Stimulated activated CD8-positive, alpha-beta memory T cell treated with anti-CD3 and anti-CD28 coated beads, Interleukin-7, amount 100 ng/mL, for 4 hours (primary cell): ENCODE results near the gene HACD4.
"Not testable (repeated sequence)": the region's sequence is repeated elsewhere in the genome, so short reads cannot be mapped to it uniquely, and the experiment has no call there.

Source experiments
- DNase-seq, 2 donors: peaks; one replicate each; pipeline ENCODE4 v3.0.0-alpha.2; 2020; ENCODE audit warnings: low read depth in 2 of 2

HACD4 gene

DNA sequence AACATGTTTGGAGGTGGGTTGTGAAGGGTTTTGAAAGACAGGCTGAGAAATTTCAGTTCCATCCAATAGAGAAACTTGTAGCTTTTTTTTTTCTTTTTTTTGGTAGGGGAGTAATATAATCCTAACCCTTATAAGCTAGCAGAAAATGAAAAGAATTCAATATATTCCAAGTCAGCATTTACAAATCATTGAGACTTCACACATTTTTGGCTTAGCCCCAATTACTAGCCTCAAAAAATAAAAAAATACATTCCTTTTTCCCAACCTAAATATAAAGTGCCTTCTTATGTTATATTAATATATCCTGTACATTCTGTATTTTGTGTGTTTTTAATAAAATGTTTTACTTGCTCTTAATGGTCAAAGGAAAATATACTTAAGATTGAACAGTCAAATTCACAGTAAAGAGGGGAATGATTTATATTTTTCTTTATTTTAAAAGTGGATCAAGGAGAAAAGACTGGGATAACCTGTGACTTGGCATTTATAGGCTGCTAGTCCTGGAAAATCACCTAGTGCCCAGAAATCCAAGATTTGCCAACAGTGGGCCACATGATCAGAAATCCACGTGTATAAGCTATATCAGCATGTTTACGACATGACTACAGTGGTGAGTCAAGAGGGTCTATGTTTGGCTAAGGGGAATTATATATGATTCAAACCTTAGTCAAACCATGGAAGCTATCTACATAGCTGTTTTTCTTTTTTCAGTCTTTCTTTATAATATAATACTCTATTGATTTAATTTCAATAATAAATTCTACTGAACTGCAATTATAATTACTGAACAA is 14.5 kb downstream of the HACD4 start:
- DNase-seq, result no peak

DNA sequence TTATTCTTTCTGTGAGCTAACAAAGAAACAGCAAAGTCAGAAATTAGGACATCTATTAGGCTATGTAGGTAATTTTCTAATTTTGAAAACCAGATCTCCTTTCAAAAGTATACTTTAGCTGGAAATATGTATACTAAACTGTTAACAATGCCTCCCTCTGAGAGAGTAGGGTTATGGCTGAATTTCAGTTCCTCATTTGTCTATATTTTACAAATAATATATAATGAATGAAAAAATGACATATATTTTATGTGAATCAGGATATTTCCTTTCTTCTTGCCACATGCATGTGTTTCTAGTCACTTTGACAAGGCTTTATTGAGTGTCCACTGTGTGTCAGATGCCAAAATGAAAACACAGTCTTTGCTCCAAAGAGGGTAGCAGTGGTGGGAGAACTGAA is 15.4 kb downstream of the HACD4 start:
- no peak for DNase-seq

GRCh38 chr9:21015129-21015815 is 16.2 kb downstream of the HACD4 start:
- no peak for DNase-seq

GRCh38 chr9:21002040-21002439 is 29.4 kb downstream of the HACD4 start:
- DNase-seq, result no peak

DNA sequence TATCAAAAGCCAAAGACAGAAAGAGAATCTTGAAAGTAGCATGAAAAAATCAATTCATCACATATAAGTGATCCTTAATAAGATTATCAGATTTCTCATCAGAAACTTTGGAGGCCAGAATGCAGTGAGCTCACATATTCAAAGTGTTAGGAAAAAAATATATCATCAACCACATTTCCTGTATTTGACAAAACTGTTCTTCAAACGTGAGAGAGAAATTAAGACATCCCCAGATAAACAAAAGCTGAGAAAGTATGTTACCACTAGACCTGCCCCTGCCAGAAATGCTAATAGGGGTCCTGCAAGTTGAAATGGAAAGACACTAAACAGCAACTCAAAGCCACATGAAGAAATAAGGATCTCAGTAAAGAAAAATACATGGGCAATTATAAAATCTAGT is 29.9 kb downstream of the HACD4 start:
- no peak for DNase-seq

DNA sequence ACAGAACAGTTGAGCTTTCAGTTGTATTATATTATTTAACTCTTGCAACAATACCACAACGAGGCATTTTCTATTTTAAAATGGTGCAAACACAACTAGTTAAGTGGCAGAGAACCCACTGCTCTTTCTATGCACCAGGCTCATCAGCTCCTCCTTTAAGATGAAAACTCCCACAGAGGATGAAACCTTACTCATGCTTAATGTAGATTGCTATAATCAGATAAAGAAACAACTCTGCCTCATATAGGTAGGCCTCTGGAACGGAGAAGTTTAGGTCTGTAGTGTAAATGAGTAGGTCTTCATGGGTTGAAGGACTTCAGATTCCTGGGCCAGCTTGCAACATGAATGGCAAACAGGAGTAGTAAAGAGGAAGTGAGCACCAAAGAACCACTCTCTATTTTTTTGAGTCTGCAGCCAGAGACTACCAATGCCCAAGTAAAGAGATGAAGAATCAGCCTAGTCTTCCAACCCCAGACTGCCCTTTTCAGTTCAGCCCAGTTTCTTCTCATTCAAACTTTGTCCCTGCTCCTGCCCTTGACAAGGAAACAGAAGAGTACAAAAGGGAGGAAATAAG is 33.9 kb downstream of the HACD4 start:
- DNase-seq, result no peak

DNA sequence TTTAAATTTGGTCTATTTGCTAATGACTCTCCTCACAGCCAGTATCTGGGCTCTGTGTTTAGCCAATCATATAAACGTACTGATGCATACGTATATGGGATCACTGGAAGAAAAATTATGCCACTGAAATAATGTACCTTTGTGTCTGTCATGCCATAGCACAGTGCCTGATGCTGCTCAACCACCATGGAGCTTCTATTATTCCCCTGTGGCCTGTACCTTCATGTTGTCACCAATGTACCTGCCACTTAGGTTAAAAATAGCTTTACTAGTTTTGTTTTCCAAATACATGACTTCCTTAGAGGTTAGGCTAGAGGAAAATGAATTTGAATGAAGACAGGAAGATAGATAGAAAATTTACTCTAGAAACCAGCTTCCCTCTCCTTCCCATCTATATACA is 34.6 kb downstream of the HACD4 start:
- no peak for DNase-seq

- DNase-seq, result no peak
Observed at GRCh38 chr9:20995616-20996015, 35.8 kb downstream of the HACD4 start.

- no peak for DNase-seq
Observed at GRCh38 chr9:20994486-20994885, 37.0 kb downstream of the HACD4 start.

- DNase-seq, result no peak
Observed at GRCh38 chr9:20990867-20991266, 40.6 kb downstream of the HACD4 start.

DNA sequence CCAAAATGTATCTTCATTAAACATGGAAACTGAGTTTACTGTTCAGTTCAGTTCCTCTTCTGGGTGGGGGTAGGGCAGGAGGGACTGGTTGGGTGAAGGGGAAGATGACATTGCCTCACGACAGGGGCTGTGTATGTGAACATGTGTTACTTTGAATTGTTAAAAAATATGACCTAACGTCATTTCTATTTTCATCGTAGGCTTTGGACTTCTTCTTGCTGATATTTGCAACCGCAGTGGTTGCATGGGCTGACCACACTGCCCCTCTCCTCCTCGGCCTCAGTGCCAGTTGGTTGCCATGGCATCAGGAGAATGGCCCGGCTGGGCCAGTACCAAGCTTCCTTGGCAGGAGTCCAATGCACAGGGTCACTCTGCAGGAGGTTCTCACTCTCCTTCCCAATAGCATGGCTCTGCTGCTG is 41.5 kb downstream of the HACD4 start:
- no peak for DNase-seq

DNA sequence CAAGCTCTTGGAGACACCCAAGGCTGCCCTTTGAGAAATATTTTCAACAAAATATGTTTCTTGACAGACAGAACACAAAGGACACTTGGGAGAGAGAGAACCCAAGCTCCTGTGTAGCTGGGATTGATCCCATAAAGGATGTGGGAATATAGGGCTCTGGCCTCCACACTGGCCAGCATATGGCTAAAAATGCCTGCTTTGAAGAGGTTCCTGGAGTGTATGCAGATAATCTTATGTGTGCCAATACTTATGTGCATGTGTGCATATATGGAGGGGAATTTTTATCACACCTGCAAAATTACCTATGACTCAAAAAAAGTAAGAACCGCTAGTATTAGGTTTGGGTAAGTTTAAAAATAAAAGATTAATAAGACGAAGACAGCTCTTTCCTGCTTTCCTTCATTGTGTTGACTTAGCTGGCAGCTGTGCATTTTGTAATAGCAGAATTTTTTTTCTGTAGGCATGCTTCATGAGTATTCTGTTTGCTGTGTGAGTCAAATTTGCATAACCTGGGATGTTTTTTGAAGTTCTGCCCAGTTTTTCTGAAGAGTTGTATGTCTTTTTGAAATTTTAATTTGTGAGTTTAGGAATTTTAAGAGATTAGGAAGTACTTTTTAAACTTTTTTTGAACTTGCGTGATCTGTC is 42.6 kb downstream of the HACD4 start:
- no peak for DNase-seq

DNA sequence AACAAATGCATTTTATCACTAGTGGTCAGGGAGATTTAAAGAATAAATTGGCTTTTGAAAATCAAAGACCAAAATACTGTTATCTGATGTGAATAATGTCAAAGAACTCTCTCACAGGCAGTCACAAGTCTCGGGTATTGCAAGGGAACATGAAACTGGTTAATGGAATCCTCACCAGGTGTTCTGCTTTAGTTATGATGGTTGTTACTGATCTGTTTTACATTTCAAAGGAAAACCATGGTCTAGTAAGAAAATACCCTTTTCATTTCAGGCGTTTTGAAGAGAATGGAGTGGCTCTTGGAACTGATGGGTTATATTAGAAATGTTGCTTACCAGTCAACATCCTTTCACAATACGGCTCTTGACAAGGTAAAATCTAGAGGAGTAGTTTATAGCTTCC is 43.4 kb downstream of the HACD4 start:
- no peak for DNase-seq

DNA sequence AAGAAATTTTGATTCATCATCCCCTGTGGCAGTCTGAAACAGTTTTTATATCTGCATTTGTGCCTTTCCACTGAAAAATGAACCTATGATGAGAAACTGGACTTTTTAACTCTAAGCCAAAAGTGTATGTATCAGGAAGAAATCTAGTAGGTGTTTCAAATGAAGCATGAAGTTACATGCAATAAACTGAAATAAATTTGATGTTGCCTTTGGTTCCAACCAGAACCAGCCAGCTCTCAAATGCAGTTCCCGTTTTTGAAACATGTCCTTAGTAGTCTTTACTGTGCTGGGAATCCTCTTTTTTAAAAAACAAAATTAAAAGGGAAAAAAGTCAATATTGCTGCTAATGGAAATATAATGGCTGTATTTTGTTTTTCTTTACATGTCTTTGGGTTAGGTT is 43.9 kb downstream of the HACD4 start:
- DNase-seq, result no peak

DNA sequence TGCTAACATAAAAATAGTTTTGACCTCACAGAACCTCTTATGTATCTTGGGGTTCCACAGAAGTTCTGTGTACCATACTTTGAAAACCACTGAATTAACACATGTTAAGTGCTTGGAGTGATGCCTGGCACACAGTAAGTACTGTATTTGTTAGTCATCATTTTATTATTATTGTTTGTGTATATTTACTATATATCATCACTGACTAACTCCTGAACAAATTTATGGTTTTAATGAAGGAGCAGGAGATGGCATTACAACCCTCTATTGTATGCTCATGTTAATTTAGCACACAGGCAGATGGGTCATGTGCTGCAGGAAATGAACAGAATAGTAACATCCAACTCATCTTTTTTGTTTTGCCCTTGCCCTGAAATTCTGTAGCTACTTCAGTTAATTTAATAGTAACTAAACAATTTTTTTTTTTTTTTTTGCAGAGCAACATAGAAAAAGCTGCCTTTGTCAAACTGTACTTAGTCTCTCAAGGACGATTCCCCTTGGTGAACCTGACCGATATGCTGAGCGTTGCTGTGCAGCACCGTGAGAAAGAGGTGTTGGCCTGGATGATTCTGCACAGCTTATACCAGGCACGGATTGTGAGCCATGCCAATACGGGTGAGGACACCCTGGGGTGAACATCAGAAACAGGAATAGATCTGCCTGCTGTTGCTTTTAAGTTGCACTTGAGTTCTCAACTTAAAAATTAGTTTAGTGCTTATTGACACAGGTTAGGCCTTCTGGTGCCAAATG is 45.4 kb downstream of the HACD4 start:
- no peak for DNase-seq

- no peak for DNase-seq
Observed at GRCh38 chr9:20984506-20984905, 46.9 kb downstream of the HACD4 start.

DNA sequence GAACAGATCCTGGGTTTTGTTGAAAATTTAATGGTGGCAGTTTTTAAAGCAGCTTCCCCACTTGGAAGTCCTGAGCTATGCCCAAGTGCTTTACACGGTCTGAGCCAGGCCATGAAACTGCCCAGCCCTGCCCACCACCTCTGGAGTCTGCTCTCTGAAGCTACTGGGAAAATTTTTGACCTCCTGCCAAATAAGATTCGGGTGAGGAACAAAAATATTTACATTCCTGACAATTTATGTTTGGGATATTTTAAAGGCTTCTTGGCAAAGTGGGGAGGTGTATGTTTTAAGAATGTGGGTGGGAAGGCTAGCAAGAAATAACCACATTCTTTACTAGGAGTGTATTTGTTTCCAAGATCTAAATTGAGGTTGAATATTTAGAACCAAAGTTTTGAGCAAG is 50.0 kb downstream of the HACD4 start:
- no peak for DNase-seq

DNA sequence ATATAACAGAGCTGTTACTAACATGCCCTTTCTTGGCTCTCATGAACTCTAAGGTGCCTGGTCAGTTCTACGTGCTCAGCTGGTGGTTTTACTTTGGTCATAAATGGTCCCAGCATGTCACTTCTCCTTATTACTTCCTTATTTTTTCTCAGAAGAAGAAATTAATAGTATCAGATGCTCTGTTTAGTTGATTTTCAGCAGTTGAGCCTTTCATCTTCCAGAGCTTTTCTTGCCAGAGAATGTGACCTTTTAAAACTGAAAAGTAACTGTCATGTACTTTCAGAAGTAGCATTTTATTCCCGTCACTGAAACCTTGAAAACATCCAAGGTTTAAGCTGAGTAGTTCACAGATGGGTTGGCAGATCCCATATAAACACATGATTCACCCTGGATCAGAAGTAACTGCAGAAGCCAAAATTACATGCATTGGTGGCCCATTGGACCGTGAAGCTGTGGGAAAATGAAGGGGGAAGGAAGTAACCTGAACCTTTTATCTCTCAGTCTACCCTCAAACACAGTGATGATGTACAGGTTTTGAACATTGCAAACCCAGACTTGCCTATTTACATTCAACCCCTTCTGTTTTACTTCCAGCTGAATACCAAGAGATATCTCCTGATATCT is 50.5 kb downstream of the HACD4 start:
- no peak for DNase-seq

- no peak for DNase-seq
Observed at GRCh38 chr9:20978249-20978648, 53.2 kb downstream of the HACD4 start.

DNA sequence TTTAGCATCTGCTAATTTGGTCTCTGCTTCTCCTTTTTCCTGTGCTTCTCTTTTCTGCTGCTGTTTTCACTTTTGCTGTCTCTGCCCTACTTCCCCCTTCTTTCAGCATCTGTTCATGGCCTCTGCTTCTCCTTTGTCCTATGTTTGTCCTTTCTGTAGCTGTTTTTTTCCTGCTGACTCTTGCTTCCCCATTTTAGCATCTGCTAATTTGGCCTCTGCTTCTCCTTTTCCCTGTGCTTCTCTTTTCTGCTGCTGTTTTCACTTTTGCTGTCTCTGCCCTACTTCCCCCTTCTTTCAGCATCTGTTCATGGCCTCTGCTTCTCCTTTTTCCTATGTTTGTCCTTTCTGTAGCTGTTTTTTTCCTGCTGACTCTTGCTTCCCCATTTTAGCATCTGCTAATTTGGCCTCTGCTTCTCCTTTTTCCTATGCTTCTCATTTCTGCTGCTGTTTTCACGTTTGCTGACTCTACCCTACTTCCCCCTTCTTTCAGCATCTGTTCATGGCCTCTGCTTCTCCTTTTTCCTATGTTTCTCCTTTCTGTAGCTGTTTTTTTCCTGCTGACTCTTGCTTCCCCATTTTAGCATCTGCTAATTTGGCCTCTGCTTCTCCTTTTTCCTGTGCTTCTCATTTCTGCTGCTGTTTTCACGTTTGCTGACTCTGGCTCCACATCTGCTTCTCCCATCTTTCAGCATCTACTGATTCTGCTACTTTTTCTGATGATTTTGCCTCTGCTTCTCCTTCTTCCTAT is 57.1 kb downstream of the HACD4 start:
- DNase-seq, result not testable (repeated sequence)
